ENCODE results near the gene IPPK.

The IPPK gene

DNA sequence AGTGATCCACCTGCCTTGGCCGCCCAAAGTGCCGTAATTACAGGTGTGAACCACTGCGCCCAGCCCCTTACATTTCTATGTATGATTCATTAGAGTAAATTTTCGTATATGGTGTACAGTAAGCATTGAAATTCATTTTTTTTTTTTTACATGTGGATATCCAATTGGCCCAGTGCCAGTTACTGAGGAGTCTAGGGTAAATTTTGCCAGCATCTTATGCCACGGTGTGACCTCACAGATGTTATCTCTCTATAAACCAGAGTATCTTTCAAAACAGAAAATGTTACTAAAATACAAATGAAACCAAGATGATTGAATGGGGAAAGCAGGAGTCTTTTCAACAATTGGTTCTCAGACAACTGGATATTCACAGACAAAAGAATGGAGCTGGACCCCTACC, 64.7 kb downstream of the IPPK start:
- ChIA-PET POLR2A (no interaction called here), CTCF (interaction anchor here (1.0 to 1.6 kb wide), 2 partner anchors 12 to 466 kb away, joined by 3 to 6 read pairs; no protein-coding TSS in a partner anchor)
- no peak for DNase-seq (ENCODE audit: extremely low spot score)
- TF ChIP-seq CTCF (IDR thresholded peaks at IDR 0.05; ENCODE audit: control extremely low read depth, extremely low read depth, low read depth, missing control alignments), result no peak

- POLR2A ChIA-PET, result no interaction called here
Observed at GRCh38 chr9:92603990-92604389, 65.9 kb downstream of the IPPK start.

DNA sequence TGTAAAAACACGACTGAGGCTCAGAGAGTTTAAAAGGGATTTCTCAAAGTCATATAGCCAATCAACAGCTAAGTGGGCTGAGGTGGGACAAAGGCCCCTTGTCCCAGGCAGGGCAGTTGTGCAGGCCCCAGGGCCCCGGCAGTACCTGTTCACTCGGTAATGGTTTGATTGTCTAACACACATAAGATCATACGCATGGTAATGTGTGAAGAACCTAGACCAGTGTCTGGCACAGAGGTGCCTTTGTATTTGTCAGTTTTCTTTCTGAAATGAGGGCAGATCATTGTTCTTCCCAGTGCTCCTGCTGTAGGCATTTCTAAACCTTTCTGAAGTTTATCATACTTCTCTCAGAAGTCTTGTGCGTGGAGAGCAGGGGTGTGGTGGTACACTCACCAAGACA, 66.8 kb downstream of the IPPK start:
- POLR2A ChIA-PET, result no interaction called here
- no peak for DNase-seq (ENCODE audit: extremely low spot score)
- CTCF ChIA-PET, result no interaction called here
- TF ChIP-seq CTCF (IDR thresholded peaks at IDR 0.05; ENCODE audit: control extremely low read depth, extremely low read depth, low read depth, missing control alignments), result no peak

More at GRCh38 chr9:92603990-92604389, 65.9 kb downstream of the IPPK start:
- CTCF ChIA-PET, result interaction anchor here (1.1 kb wide), 1 partner anchor 11 kb away, joined by 5 read pairs; no protein-coding TSS in a partner anchor
- DNase-seq (ENCODE audit: extremely low spot score), result no peak
- no peak for TF ChIP-seq CTCF (IDR thresholded peaks at IDR 0.05; ENCODE audit: control extremely low read depth, extremely low read depth, low read depth, missing control alignments)

GRCh38 chr9:92602413-92602812, 67.5 kb downstream of the IPPK start:
- ChIA-PET POLR2A (no interaction called here), CTCF (no interaction called here)
- no peak for DNase-seq (ENCODE audit: extremely low spot score)
- TF ChIP-seq CTCF (IDR thresholded peaks at IDR 0.05; ENCODE audit: control extremely low read depth, extremely low read depth, low read depth, missing control alignments), result no peak

- TF ChIP-seq CTCF (IDR thresholded peaks at IDR 0.05; ENCODE audit: control extremely low read depth, extremely low read depth, low read depth, missing control alignments), result no peak
- POLR2A ChIA-PET, result no interaction called here
- CTCF ChIA-PET, result no interaction called here
- no peak for DNase-seq (ENCODE audit: extremely low spot score)
Observed at GRCh38 chr9:92601451-92601850, 68.5 kb downstream of the IPPK start.

GRCh38 chr9:92600462-92601261, 69.3 kb downstream of the IPPK start:
- CTCF ChIA-PET, result interaction anchor here (1.1 to 1.9 kb wide), 3 partner anchors 10 to 462 kb away, joined by 3 to 5 read pairs (median 3); no protein-coding TSS in a partner anchor
- no peak for DNase-seq (ENCODE audit: extremely low spot score)
- POLR2A ChIA-PET, result no interaction called here
- no peak for TF ChIP-seq CTCF (IDR thresholded peaks at IDR 0.05; ENCODE audit: control extremely low read depth, extremely low read depth, low read depth, missing control alignments)

All from GM10248 (cell line).